GM18505 (cell line): ENCODE data around the gene TMEM258.

Experiments
- ATAC-seq: cut with Tn5 transposase; IDR thresholded peaks from one replicate; pipeline ENCODE4 v1.9.1; 2021; ENCODE audit not compliant: unreplicated experiment
- POLR2A ChIP-seq: IDR thresholded peaks from 4 replicates; pipeline ENCODE4 v1.6.1; 2011; ENCODE audit warnings: borderline replicate concordance; ENCODE audit not compliant: insufficient read depth, insufficient read length; ENCODE audit errors: extremely low read depth

TMEM258 gene

GRCh38 chr11:61814958-61815789 lies 22.8 kb upstream of the TMEM258 start:
- ATAC-seq = peak; percentile 39
- TF ChIP-seq POLR2A = peak; percentile 66

- no peak for ATAC-seq
- no peak for TF ChIP-seq POLR2A
These were observed 22.0 kb upstream of the TMEM258 start for GRCh38 chr11:61814247-61814957.

- TF ChIP-seq POLR2A = no peak
- ATAC-seq = no peak
These were observed 20.5 kb upstream of the TMEM258 start for GRCh38 chr11:61812736-61813411.

- TF ChIP-seq POLR2A = no peak
- ATAC-seq = no peak
These were observed 19.4 kb upstream of the TMEM258 start for GRCh38 chr11:61811831-61812230.

- no peak for ATAC-seq
- no peak for TF ChIP-seq POLR2A
These were observed 18.3 kb upstream of the TMEM258 start for GRCh38 chr11:61810671-61811175.

GRCh38 chr11:61806785-61807184 lies 14.4 kb upstream of the TMEM258 start:
- no peak for ATAC-seq
- TF ChIP-seq POLR2A = no peak

GRCh38 chr11:61805146-61805545 lies 12.7 kb upstream of the TMEM258 start:
- no peak for ATAC-seq
- no peak for TF ChIP-seq POLR2A

- no peak for ATAC-seq
- TF ChIP-seq POLR2A = no peak
These were observed 11.7 kb upstream of the TMEM258 start for GRCh38 chr11:61803889-61804647.

GRCh38 chr11:61802605-61803004 lies 10.2 kb upstream of the TMEM258 start:
- TF ChIP-seq POLR2A = no peak
- ATAC-seq = no peak

GRCh38 chr11:61800331-61801281 lies 8.2 kb upstream of the TMEM258 start:
- TF ChIP-seq POLR2A = no peak
- no peak for ATAC-seq

- no peak for ATAC-seq
- no peak for TF ChIP-seq POLR2A
These were observed 7.4 kb upstream of the TMEM258 start for GRCh38 chr11:61799665-61800284.
